ENCODE measurements around the gene ATF7.
A peak's percentile ranks its signal among the peaks of the same experiment; 100 is the strongest.

The ATF7 gene

DNA sequence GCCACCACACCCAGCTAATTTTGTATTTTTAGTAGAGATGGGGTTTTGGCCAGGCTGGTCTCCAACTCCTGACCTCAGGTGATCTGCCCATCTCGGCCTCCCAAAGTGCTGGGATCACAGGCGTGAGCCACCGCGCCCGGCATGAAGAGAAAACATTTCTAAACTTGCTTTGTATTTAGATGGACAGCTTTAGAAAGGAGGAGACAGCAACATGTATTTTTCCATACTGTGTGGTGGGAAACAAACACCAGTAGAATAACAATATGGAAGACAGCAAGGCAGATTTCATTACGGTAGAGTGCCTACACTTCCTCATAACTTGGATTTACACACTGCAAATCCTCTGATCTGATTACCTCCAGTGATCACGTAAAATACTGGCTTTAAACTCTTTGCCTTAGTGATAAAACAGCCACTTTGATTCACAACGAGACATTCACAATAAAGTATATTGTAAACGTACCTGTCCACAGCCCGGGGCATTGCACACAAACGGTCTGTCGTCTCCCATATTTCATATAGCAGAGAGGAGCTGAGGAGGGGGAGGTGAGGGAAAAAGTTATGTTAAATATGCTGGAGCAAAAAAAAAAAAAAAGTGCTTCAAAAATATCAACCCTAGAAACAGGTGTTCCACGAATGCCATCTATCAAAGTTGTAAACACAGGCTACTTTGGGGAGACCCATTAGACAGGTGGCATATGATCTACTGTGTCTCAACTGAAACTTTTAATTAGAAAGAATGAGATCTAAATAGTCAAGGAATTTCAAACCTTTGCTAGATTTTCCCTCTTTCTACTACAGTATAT, 25.5 kb downstream of the ATF7 start:
- no peaks in the 10 kb centered on the region for H3K36me3 ChIP-seq (ENCODE audit: control insufficient read depth in 2 of 2, insufficient read depth in 1 of 2, low read length in 2 of 2)
- ChIA-PET CTCF (interaction anchor here (0.6 to 1.0 kb wide), 2 partner anchors 19 to 729 kb away, joined by 4 read pairs; no protein-coding TSS in a partner anchor), POLR2A (no interaction called here)
- peak; percentile 32; the same call in 1 of the 2 replicates for TF ChIP-seq ZNF843 (tag by site-specific recombination; IDR thresholded peaks at IDR 0.05)
- TF ChIP-seq ZNF16 (tag by site-specific recombination; IDR thresholded peaks at IDR 0.05; ENCODE audit: low read depth) = no peak
- TF ChIP-seq, protein P1, sequence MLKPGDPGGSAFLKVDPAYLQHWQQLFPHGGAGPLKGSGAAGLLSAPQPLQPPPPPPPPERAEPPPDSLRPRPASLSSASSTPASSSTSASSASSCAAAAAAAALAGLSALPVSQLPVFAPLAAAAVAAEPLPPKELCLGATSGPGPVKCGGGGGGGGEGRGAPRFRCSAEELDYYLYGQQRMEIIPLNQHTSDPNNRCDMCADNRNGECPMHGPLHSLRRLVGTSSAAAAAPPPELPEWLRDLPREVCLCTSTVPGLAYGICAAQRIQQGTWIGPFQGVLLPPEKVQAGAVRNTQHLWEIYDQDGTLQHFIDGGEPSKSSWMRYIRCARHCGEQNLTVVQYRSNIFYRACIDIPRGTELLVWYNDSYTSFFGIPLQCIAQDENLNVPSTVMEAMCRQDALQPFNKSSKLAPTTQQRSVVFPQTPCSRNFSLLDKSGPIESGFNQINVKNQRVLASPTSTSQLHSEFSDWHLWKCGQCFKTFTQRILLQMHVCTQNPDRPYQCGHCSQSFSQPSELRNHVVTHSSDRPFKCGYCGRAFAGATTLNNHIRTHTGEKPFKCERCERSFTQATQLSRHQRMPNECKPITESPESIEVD (tag by site-specific recombination; IDR thresholded peaks at IDR 0.05) = 0 out of 2 replicates have a peak, but pooled peaks have one; percentile 20
- peak; percentile 46; the same call in 1 of the 2 replicates for TF ChIP-seq SCRT1 (tag by site-specific recombination; IDR thresholded peaks at IDR 0.05; ENCODE audit: borderline replicate concordance)
- 0 out of 2 replicates have a peak, but pooled peaks have one; percentile 29 for TF ChIP-seq ZNF600 (tag by site-specific recombination; IDR thresholded peaks at IDR 0.05)
- TF ChIP-seq SP3 (tag by site-specific recombination; IDR thresholded peaks at IDR 0.05) = no peak
- TF ChIP-seq ZBTB17 (tag by site-specific recombination; IDR thresholded peaks at IDR 0.05) = peak; percentile 85
- no peak for TF ChIP-seq ZNF324 (tag by site-specific recombination; IDR thresholded peaks at IDR 0.05)
- TF ChIP-seq ZBTB20 (tag by site-specific recombination; IDR thresholded peaks at IDR 0.05) = peak; percentile 52
- TF ChIP-seq ZNF335 (tag by site-specific recombination; conservative IDR thresholded peaks at IDR 0.05) = 0 out of 2 replicates have a peak, but pooled peaks have one; percentile 37
- no peak for TF ChIP-seq ZFP69B (tag by site-specific recombination; IDR thresholded peaks at IDR 0.05)
- TF ChIP-seq ZNF223 (tag by site-specific recombination; IDR thresholded peaks at IDR 0.05) = no peak
- peak; percentile 50; the same call in 1 of the 2 replicates for TF ChIP-seq ZNF561 (tag by site-specific recombination; IDR thresholded peaks at IDR 0.05; ENCODE audit: borderline replicate concordance)
- 0 out of 2 replicates have a peak, but pooled peaks have one; percentile 8 for TF ChIP-seq KLF10 (tag by site-specific recombination; IDR thresholded peaks at IDR 0.05)
- peak; percentile 42; the same call in 1 of the 2 replicates for TF ChIP-seq GFI1B (tag by site-specific recombination; IDR thresholded peaks at IDR 0.05)
- TF ChIP-seq ZXDB (tag by site-specific recombination; IDR thresholded peaks at IDR 0.05) = peak; percentile 12; the same call in 1 of the 2 replicates
- TF ChIP-seq FEZF1 (tag by site-specific recombination; IDR thresholded peaks at IDR 0.05) = peak; percentile 57
- peak; percentile 44; the same call in 1 of the 2 replicates for TF ChIP-seq KLF1 (tag by site-specific recombination; IDR thresholded peaks at IDR 0.05)
- TF ChIP-seq ZNF623 (tag by site-specific recombination; IDR thresholded peaks at IDR 0.05) = no peak
- peak; percentile 76 for TF ChIP-seq SCRT2 (tag by site-specific recombination; IDR thresholded peaks at IDR 0.05)
- 0 out of 2 replicates have a peak, but pooled peaks have one; percentile 10 for TF ChIP-seq PRDM4 (tag by site-specific recombination; IDR thresholded peaks at IDR 0.05)
- peak; percentile 59; the same call in 1 of the 2 replicates for TF ChIP-seq ZNF664 (tag by site-specific recombination; IDR thresholded peaks at IDR 0.05)
- 0 out of 2 replicates have a peak, but pooled peaks have one; percentile 33 for TF ChIP-seq OVOL3 (tag by site-specific recombination; IDR thresholded peaks at IDR 0.05)
- peaks cover 28% of the 10 kb centered on the region for H3K4me1 ChIP-seq (ENCODE audit: control insufficient read depth, insufficient read depth, low read length)
- H3K27ac ChIP-seq (ENCODE audit: extremely low read depth, low read depth, low read length) = peak overlapping the region; percentile 32; the same call in 1 of the 2 replicates
- H3K4me3 ChIP-seq (ENCODE audit: low read depth, low read length) = no peak overlapping the region
- H3K9me3 ChIP-seq (ENCODE audit: control insufficient read depth, insufficient read depth, low read depth, low read length) = no peaks in the 10 kb centered on the region

All from HEK293 (cell line).